ENCODE results near the gene RPRD2. TPM values are rescaled to one million over a fixed set of nuclear protein-coding genes. Genes with fewer than 3 reads are reported as not detected.
"Not testable (repeated sequence)": the region's sequence is repeated elsewhere in the genome, so short reads cannot be mapped to it uniquely, and the experiment has no call there.

RPRD2 gene
- total RNA-seq, 1 donor from 2014 or later: 12.5 TPM

GRCh38 chr1:150392627-150393026 lies 28.7 kb downstream of the RPRD2 start:
- Histone ChIP-seq H3K36me3 (ENCODE audit: control insufficient read depth, insufficient read depth, low read length) (no peaks in the 10 kb centered on the region), H3K4me3 (ENCODE audit: low read depth, low read length) (no peak overlapping the region), H3K27me3 (ENCODE audit: control insufficient read depth, insufficient read depth, low read length) (no peaks in the 10 kb centered on the region)
- TF ChIP-seq CTCF (IDR thresholded peaks at IDR 0.05; ENCODE audit: insufficient read depth, low read length, poor library complexity, severe bottlenecking): no peak
- no peak for DNase-seq (ENCODE audit: low read depth)

- DNase-seq (ENCODE audit: low read depth); H3K27me3 ChIP-seq (ENCODE audit: control insufficient read depth, insufficient read depth, low read length); H3K4me3 ChIP-seq (ENCODE audit: low read depth, low read length); H3K36me3 ChIP-seq (ENCODE audit: control insufficient read depth, insufficient read depth, low read length): not testable (repeated sequence)
Measured at GRCh38 chr1:150395115-150395514, 31.2 kb downstream of the RPRD2 start.

- Histone ChIP-seq H3K36me3 (ENCODE audit: control insufficient read depth, insufficient read depth, low read length) (no peaks in the 10 kb centered on the region), H3K4me3 (ENCODE audit: low read depth, low read length) (no peak overlapping the region), H3K27me3 (ENCODE audit: control insufficient read depth, insufficient read depth, low read length) (no peaks in the 10 kb centered on the region)
- DNase-seq (ENCODE audit: low read depth): no peak
- TF ChIP-seq CTCF (IDR thresholded peaks at IDR 0.05; ENCODE audit: insufficient read depth, low read length, poor library complexity, severe bottlenecking): no peak
Measured at GRCh38 chr1:150397392-150398032, 33.6 kb downstream of the RPRD2 start.

- Histone ChIP-seq H3K36me3 (ENCODE audit: control insufficient read depth, insufficient read depth, low read length) (no peaks in the 10 kb centered on the region), H3K4me3 (ENCODE audit: low read depth, low read length) (no peak overlapping the region), H3K27me3 (ENCODE audit: control insufficient read depth, insufficient read depth, low read length) (no peaks in the 10 kb centered on the region)
- TF ChIP-seq CTCF (IDR thresholded peaks at IDR 0.05; ENCODE audit: insufficient read depth, low read length, poor library complexity, severe bottlenecking): no peak
- DNase-seq (ENCODE audit: low read depth): no peak
Measured at GRCh38 chr1:150404465-150404864, 40.5 kb downstream of the RPRD2 start.

- Histone ChIP-seq H3K27me3 (ENCODE audit: control insufficient read depth, insufficient read depth, low read length) (no peaks in the 10 kb centered on the region), H3K4me3 (ENCODE audit: low read depth, low read length) (no peak overlapping the region), H3K36me3 (ENCODE audit: control insufficient read depth, insufficient read depth, low read length) (no peaks in the 10 kb centered on the region)
- DNase-seq (ENCODE audit: low read depth): no peak
- no peak for TF ChIP-seq CTCF (IDR thresholded peaks at IDR 0.05; ENCODE audit: insufficient read depth, low read length, poor library complexity, severe bottlenecking)
Measured at GRCh38 chr1:150405660-150406059, 41.7 kb downstream of the RPRD2 start.

GRCh38 chr1:150406483-150406882 lies 42.5 kb downstream of the RPRD2 start:
- H3K36me3 ChIP-seq (ENCODE audit: control insufficient read depth, insufficient read depth, low read length): no peaks in the 10 kb centered on the region
- H3K4me3 ChIP-seq (ENCODE audit: low read depth, low read length): no peak overlapping the region
- no peak for DNase-seq (ENCODE audit: low read depth)
- no peaks in the 10 kb centered on the region for H3K27me3 ChIP-seq (ENCODE audit: control insufficient read depth, insufficient read depth, low read length)
- TF ChIP-seq CTCF (IDR thresholded peaks at IDR 0.05; ENCODE audit: insufficient read depth, low read length, poor library complexity, severe bottlenecking): no peak
